SK-N-MC (cell line): ENCODE measurements around the gene STX11.

ENCODE experiments used
- EZH2 ChIP-seq: fragments of 200-600 bp; sonication (generic); IDR thresholded peaks from one replicate; pipeline ENCODE4 v1.6.1; 2017; ENCODE audit warnings: antibody characterized with exemption
- FOXP2 ChIP-seq: optimal IDR thresholded peaks from 2 replicates; pipeline ENCODE3; 2011; ENCODE audit warnings: mild to moderate bottlenecking, moderate library complexity; ENCODE audit not compliant: insufficient read depth; ENCODE audit errors: extremely low read length, control extremely low read depth
- POLR2AphosphoS5 ChIP-seq: IDR thresholded peaks from 2 replicates; pipeline ENCODE4 v1.6.1; 2012; ENCODE audit warnings: mild to moderate bottlenecking, low read depth, low read length, borderline replicate concordance

DNA sequence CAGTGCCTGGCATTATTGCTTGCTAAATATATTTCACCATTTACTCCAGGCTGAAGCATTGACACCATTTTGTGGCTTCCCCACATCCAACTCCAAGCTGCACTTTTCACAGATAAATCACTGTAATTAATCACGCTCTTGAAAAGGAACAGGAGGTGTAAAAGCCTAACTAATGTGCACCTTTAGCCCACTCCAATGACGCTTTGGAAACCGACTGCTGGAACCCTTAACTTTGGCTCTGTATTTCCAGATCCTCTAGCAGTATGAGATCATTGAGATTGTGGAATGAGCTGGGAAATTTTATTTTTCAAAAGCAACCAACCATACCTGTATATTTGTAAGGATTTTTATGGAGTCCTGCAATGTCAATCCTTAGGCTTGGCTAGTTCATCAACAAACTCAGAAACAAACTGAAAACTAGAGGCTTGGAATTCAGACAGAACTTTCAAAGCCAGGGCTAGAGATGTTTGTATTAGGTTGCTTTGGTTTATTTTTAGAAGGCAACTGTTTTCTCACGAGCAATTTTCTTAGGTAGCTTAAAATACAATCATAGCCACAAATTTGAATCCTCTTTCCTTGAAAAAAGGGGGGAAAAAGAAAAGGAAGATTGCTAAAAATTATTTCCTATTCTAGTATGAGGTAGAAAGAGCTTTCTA, 82.0 kb downstream of the STX11 start:
- TF ChIP-seq EZH2 (no peak), FOXP2 (no peak), POLR2AphosphoS5 (no peak)
